Measurements from ENCODE around the gene CREB3L4. TPM values are rescaled to one million over a fixed set of nuclear protein-coding genes. Genes with fewer than 3 reads are reported as not detected.
A peak's percentile ranks its signal among the peaks of the same experiment; 100 is the strongest.

CREB3L4 gene
- total and polyA plus RNA-seq, 2 of the 13 experiments (the other 11 are each of a cell fraction or from before 2014, with no cell fraction given), result 9.9 to 18.7 TPM

DNA sequence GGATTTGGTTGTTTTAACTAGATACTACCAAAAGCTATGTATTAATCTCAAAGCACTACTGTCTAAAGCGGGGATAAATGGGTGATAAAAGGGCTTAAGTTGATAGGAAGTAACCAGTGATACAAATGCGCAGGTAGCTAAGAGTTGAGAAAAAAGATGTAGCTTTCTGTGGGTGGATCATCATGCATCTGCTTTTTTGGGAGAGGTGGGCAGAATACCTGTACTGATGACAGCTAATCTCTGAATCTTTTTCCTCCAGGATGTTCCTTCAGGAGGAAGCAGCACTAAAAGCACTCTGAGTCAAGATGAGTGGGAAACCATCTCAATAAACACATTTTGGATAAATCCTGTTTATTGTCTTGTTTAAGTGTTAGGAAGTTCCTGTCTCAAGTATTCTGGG lies 24.1 kb downstream of the CREB3L4 start:
- no TSS peak for BruUV-seq (replicated peaks)
- 91% methylated on average over 2 of the region's 2 CpGs for WGBS (ENCODE audit: low lambda C conversion rate)
- H3K4me1 ChIP-seq (ENCODE audit: insufficient read depth, low read length), result peaks cover 39% of the 10 kb centered on the region

DNA sequence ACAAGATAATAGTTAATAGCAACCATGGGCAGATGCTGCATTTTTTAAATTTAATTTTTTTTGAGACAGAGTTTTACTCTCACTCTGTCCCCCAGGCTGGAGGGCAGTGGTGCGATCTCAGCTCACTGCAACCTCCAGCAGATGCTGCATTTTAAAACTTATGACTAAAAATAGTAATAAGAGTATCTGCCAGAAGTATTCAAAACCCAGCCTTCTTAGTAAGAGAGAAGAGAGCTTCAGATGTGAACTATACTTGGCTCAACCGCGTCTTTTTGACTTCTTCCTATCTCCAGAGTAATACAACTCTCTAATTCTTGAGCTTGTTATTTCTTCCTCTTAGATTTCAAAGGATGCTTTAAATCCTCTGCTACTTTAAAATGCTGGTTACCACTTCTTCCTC lies 27.5 kb downstream of the CREB3L4 start:
- ATAC-seq, result no peak
- in situ Hi-C loops (cut with HindIII; ENCODE audit: extremely low pct_ligation_motif_present, low pct_unique_long_range_greater_than_20kb), result no loop called here
- intact Hi-C loops (cut with micrococcal nuclease; ENCODE audit: unreplicated experiment), result no loop called here
- H3K9ac ChIP-seq (ENCODE audit: insufficient read depth, low read depth, low read length), result no peak overlapping the region
- no peak for FAIRE-seq
- no peak overlapping the region for H3K4me2 ChIP-seq (ENCODE audit: low read depth, low read length)
- H4K20me1 ChIP-seq (ENCODE audit: insufficient read depth, low read length), result peaks cover 12% of the 10 kb centered on the region
- H3K27ac ChIP-seq (ENCODE audit: extremely low read length, insufficient read depth, low read length), result no peak overlapping the region
- CTCF ChIA-PET (ENCODE audit: low intra/inter-chr PET ratio, low total read pairs), result no interaction called here
- BruUV-seq (replicated peaks), result no TSS peak
- no peak overlapping the region for H3K4me3 ChIP-seq (replicated peaks in 1 of 3; ENCODE audit: insufficient read depth in 1 of 3, low read depth in 2 of 3, low read length in 3 of 3)
- peaks cover 39% of the 10 kb centered on the region for H3K4me1 ChIP-seq (ENCODE audit: insufficient read depth, low read length)
- DNase-seq (ENCODE audit: low spot score), result no peak
- POLR2A ChIA-PET, result interaction anchor here (1.1 kb wide), 1 partner anchor 28 kb away, joined by 4 read pairs; the partner anchor contains the start of gene CREB3L4
- peaks cover 2 to 16% of the 10 kb centered on the region in 2 experiments; a peak in 4 of 5 replicates for H3K36me3 ChIP-seq (replicated peaks in 1 of 2; ENCODE audit: control insufficient read depth in 1 of 2, insufficient read depth in 2 of 2, low read length in 2 of 2)
- no peaks in the 10 kb centered on the region; a peak in 1 of 5 replicates for H3K27me3 ChIP-seq (ENCODE audit: control insufficient read depth in 1 of 2, insufficient read depth in 2 of 2, low read length in 2 of 2)
- H2AFZ ChIP-seq (ENCODE audit: low read length), result no peak overlapping the region
- WGBS (ENCODE audit: low lambda C conversion rate), result 98% methylated on average over 3 of the region's 3 CpGs
- peaks cover 16% of the 10 kb centered on the region for H3K79me2 ChIP-seq (ENCODE audit: insufficient read depth, low read length)
- no peaks in the 10 kb centered on the region for H3K9me3 ChIP-seq (ENCODE audit: low read length)
- TF ChIP-seq TARDBP (CRISPR knock-in tag; IDR thresholded peaks at IDR 0.05) (no peak), ZNF674 (CRISPR knock-in tag; IDR thresholded peaks at IDR 0.05; ENCODE audit: low read depth) (no peak), REPIN1 (CRISPR knock-in tag; IDR thresholded peaks at IDR 0.05; ENCODE audit: borderline replicate concordance, low read depth) (no peak), KDM5B (CRISPR knock-in tag; IDR thresholded peaks at IDR 0.05; ENCODE audit: borderline replicate concordance) (no peak), ZNF7 (CRISPR knock-in tag; IDR thresholded peaks at IDR 0.05) (no peak), RBAK (CRISPR knock-in tag; IDR thresholded peaks at IDR 0.05) (no peak)
- TF ChIP-seq, protein P1, sequence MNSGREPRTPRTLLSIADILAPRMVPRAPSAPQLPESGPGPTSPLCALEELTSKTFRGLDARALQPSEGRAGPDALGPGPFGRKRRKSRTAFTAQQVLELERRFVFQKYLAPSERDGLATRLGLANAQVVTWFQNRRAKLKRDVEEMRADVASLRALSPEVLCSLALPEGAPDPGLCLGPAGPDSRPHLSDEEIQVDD (CRISPR knock-in tag; IDR thresholded peaks at IDR 0.05; ENCODE audit: borderline replicate concordance), result no peak
- TF ChIP-seq, protein P2, sequence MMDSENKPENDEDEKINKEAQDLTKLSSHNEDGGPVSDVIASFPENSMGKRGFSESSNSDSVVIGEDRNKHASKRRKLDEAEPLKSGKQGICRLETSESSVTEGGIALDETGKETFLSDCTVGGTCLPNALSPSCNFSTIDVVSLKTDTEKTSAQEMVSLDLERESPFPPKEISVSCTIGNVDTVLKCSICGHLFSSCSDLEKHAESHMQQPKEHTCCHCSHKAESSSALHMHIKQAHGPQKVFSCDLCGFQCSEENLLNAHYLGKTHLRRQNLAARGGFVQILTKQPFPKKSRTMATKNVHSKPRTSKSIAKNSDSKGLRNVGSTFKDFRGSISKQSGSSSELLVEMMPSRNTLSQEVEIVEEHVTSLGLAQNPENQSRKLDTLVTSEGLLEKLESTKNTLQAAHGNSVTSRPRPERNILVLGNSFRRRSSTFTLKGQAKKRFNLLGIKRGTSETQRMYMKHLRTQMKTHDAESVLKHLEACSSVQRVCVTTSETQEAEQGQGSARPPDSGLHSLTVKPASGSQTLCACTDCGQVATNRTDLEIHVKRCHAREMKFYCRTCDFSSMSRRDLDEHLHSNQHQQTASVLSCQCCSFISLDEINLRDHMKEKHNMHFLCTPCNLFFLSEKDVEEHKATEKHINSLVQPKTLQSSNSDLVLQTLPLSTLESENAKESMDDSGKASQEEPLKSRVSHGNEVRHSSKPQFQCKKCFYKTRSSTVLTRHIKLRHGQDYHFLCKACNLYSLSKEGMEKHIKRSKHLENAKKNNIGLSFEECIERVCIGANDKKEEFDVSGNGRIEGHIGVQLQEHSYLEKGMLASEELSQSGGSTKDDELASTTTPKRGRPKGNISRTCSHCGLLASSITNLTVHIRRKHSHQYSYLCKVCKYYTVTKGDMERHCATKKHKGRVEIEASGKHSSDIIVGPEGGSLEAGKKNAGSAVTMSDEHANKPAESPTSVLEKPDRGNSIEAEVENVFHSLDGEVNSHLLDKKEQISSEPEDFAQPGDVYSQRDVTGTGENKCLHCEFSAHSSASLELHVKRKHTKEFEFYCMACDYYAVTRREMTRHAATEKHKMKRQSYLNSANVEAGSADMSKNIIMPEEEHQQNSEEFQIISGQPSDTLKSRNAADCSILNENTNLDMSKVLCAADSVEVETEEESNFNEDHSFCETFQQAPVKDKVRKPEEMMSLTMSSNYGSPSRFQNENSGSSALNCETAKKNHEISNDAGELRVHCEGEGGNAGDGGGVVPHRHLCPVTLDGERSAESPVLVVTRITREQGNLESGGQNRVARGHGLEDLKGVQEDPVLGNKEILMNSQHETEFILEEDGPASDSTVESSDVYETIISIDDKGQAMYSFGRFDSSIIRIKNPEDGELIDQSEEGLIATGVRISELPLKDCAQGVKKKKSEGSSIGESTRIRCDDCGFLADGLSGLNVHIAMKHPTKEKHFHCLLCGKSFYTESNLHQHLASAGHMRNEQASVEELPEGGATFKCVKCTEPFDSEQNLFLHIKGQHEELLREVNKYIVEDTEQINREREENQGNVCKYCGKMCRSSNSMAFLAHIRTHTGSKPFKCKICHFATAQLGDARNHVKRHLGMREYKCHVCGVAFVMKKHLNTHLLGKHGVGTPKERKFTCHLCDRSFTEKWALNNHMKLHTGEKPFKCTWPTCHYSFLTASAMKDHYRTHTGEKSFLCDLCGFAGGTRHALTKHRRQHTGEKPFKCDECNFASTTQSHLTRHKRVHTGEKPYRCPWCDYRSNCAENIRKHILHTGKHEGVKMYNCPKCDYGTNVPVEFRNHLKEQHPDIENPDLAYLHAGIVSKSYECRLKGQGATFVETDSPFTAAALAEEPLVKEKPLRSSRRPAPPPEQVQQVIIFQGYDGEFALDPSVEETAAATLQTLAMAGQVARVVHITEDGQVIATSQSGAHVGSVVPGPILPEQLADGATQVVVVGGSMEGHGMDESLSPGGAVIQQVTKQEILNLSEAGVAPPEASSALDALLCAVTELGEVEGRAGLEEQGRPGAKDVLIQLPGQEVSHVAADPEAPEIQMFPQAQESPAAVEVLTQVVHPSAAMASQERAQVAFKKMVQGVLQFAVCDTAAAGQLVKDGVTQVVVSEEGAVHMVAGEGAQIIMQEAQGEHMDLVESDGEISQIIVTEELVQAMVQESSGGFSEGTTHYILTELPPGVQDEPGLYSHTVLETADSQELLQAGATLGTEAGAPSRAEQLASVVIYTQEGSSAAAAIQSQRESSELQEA (CRISPR knock-in tag; IDR thresholded peaks at IDR 0.05; ENCODE audit: not compliant biosample characterization), result no peak

More for the DNA sequence above, 24.1 kb downstream of the CREB3L4 start:
- H3K4me3 ChIP-seq (replicated peaks in 1 of 3; ENCODE audit: insufficient read depth in 1 of 3, low read depth in 2 of 3, low read length in 3 of 3), result peak overlapping the region; percentile 77 to 97 (median 94); a peak in 5 of 6 replicates
- DNase-seq (ENCODE audit: low spot score) (no peak), FAIRE-seq (no peak), ATAC-seq (no peak)
- H3K36me3 ChIP-seq (replicated peaks in 1 of 2; ENCODE audit: control insufficient read depth in 1 of 2, insufficient read depth in 2 of 2, low read length in 2 of 2), result peaks cover 2 to 16% of the 10 kb centered on the region in 2 experiments; a peak in 4 of 5 replicates
- in situ Hi-C loops (cut with HindIII; ENCODE audit: extremely low pct_ligation_motif_present, low pct_unique_long_range_greater_than_20kb) (no loop called here), intact Hi-C loops (cut with micrococcal nuclease; ENCODE audit: unreplicated experiment) (no loop called here)
- POLR2A ChIA-PET, result interaction anchor here (1.8 to 2.8 kb wide), 2 partner anchors 9 to 45 kb away, joined by 21 to 30 read pairs; partner anchors contain the start of gene DENND4B
- H3K9ac ChIP-seq (ENCODE audit: insufficient read depth, low read depth, low read length), result peak overlapping the region; percentile 98
- no peaks in the 10 kb centered on the region; a peak in 1 of 5 replicates for H3K27me3 ChIP-seq (ENCODE audit: control insufficient read depth in 1 of 2, insufficient read depth in 2 of 2, low read length in 2 of 2)
- H2AFZ ChIP-seq (ENCODE audit: low read length), result no peak overlapping the region
- H3K9me3 ChIP-seq (ENCODE audit: low read length), result no peaks in the 10 kb centered on the region
- peaks cover 12% of the 10 kb centered on the region for H4K20me1 ChIP-seq (ENCODE audit: insufficient read depth, low read length)
- peak overlapping the region; percentile 1 for H3K27ac ChIP-seq (ENCODE audit: extremely low read length, insufficient read depth, low read length)
- TF ChIP-seq RBFOX2 (IDR thresholded peaks at IDR 0.05; ENCODE audit: low read depth, low read length) (peak; percentile 64), ATF1 (CRISPR knock-in tag; IDR thresholded peaks at IDR 0.05) (no peak), ZNF883 (CRISPR knock-in tag; IDR thresholded peaks at IDR 0.05; ENCODE audit: not compliant biosample characterization) (no peak)
- peaks cover 16% of the 10 kb centered on the region for H3K79me2 ChIP-seq (ENCODE audit: insufficient read depth, low read length)
- H3K4me2 ChIP-seq (ENCODE audit: low read depth, low read length), result peak overlapping the region; percentile 76
- CTCF ChIA-PET (ENCODE audit: low intra/inter-chr PET ratio, low total read pairs), result no interaction called here

Measured in HepG2 (cell line).